GM06990 (cell line): Measurements from ENCODE around the gene MAPK4.

Experiments used
- DNase-seq: peaks from one replicate; pipeline ENCODE4 v3.0.0-alpha.2; 2011; ENCODE audit not compliant: insufficient read length; ENCODE audit errors: extremely low read depth
- H3K27me3 ChIP-seq: replicated peaks from 2 replicates; pipeline ENCODE4 v1.6.0; 2011; ENCODE audit warnings: low read length; ENCODE audit not compliant: control insufficient read depth, insufficient read depth
- H3K36me3 ChIP-seq: 2 replicates; pipeline ENCODE4 v1.5.1; 2011; ENCODE audit warnings: low read length; ENCODE audit not compliant: control insufficient read depth, insufficient read depth
- H3K4me3 ChIP-seq: replicated peaks from 2 replicates; pipeline ENCODE4 v1.5.1; 2011; ENCODE audit warnings: low read depth, mild to moderate bottlenecking, control low read depth, low read length
- CTCF ChIP-seq: IDR thresholded peaks from 2 replicates; pipeline ENCODE4 v1.5.1; 2011; ENCODE audit warnings: low read length, control low read depth, mild to moderate bottlenecking, inconsistent platforms; ENCODE audit not compliant: insufficient read depth, poor library complexity, severe bottlenecking

MAPK4 gene

GRCh38 chr18:50715919-50716318 is 156.0 kb downstream of the MAPK4 start:
- no peaks in the 10 kb centered on the region for H3K36me3 ChIP-seq
- no peak overlapping the region for H3K4me3 ChIP-seq
- TF ChIP-seq CTCF = no peak
- no peak for DNase-seq
- no peaks in the 10 kb centered on the region; the same call in 1 of the 2 replicates for H3K27me3 ChIP-seq

- TF ChIP-seq CTCF = no peak
- no peak for DNase-seq
- no peak overlapping the region for H3K4me3 ChIP-seq
- no peaks in the 10 kb centered on the region; the same call in 1 of the 2 replicates for H3K27me3 ChIP-seq
- no peaks in the 10 kb centered on the region for H3K36me3 ChIP-seq
These were observed 157.0 kb downstream of the MAPK4 start for GRCh38 chr18:50716902-50717301.

GRCh38 chr18:50717563-50717962 is 157.7 kb downstream of the MAPK4 start:
- no peaks in the 10 kb centered on the region for H3K36me3 ChIP-seq
- TF ChIP-seq CTCF = no peak

GRCh38 chr18:50719471-50720324 is 159.8 kb downstream of the MAPK4 start:
- Histone ChIP-seq H3K36me3 (no peaks in the 10 kb centered on the region), H3K4me3 (no peak overlapping the region), H3K27me3 (no peaks in the 10 kb centered on the region; the same call in 1 of the 2 replicates)
- TF ChIP-seq CTCF = no peak
- no peak for DNase-seq

More at GRCh38 chr18:50717563-50717962, 157.7 kb downstream of the MAPK4 start:
- no peaks in the 10 kb centered on the region; the same call in 1 of the 2 replicates for H3K27me3 ChIP-seq
- H3K4me3 ChIP-seq = no peak overlapping the region
- no peak for DNase-seq

- H3K27me3 ChIP-seq = no peaks in the 10 kb centered on the region; the same call in 1 of the 2 replicates
- no peak overlapping the region for H3K4me3 ChIP-seq
- TF ChIP-seq CTCF = no peak
- DNase-seq = no peak
- no peaks in the 10 kb centered on the region for H3K36me3 ChIP-seq
These were observed 160.4 kb downstream of the MAPK4 start for GRCh38 chr18:50720325-50720674.

GRCh38 chr18:50721006-50721405 is 161.1 kb downstream of the MAPK4 start:
- TF ChIP-seq CTCF = no peak
- Histone ChIP-seq H3K27me3 (no peaks in the 10 kb centered on the region; the same call in 1 of the 2 replicates), H3K4me3 (no peak overlapping the region), H3K36me3 (no peaks in the 10 kb centered on the region)
- DNase-seq = no peak
